Osteoblast (primary cell): Measurements from ENCODE around the gene SLC16A9. TPM values are rescaled to one million over a fixed set of nuclear protein-coding genes. Genes with fewer than 3 reads are reported as not detected.

Source experiments
- DNase-seq: peaks from one replicate; pipeline ENCODE4 v3.0.0; 2011; ENCODE audit warnings: low spot score, mixed read lengths; ENCODE audit not compliant: insufficient read length; ENCODE audit errors: missing footprints
- H2AFZ ChIP-seq: 2 replicates; pipeline ENCODE4 v1.6.0; 2011; ENCODE audit warnings: mild to moderate bottlenecking, low read length
- H3K27ac ChIP-seq: 2 replicates; pipeline ENCODE4 v1.5.1; 2011; ENCODE audit warnings: mild to moderate bottlenecking, low read depth, low read length, moderate library complexity
- H3K27me3 ChIP-seq: 2 replicates; pipeline ENCODE4 v1.6.0; 2012; ENCODE audit warnings: mild to moderate bottlenecking, control low read depth, inconsistent platforms, low read length, moderate library complexity; ENCODE audit not compliant: insufficient read depth
- H3K36me3 ChIP-seq: 2 replicates; pipeline ENCODE4 v1.5.1; 2011; ENCODE audit warnings: mild to moderate bottlenecking, low read length, control low read depth, moderate library complexity; ENCODE audit not compliant: insufficient read depth
- H3K4me1 ChIP-seq: 2 replicates; pipeline ENCODE4 v1.5.1; 2011; ENCODE audit warnings: mild to moderate bottlenecking, low read length, control low read depth, moderate library complexity; ENCODE audit not compliant: insufficient read depth
- H3K4me2 ChIP-seq: 2 replicates; pipeline ENCODE4 v1.6.0; 2011; ENCODE audit warnings: mild to moderate bottlenecking, low read length; ENCODE audit not compliant: insufficient read depth
- H3K4me3 ChIP-seq: fragments of 200-600 bp; sonication (generic); 3 replicates; pipeline ENCODE4 v1.5.1; 2012; ENCODE audit warnings: mild to moderate bottlenecking, low read length, inconsistent platforms; ENCODE audit not compliant: insufficient read depth
- H3K79me2 ChIP-seq: 2 replicates; pipeline ENCODE4 v1.6.0; 2012; ENCODE audit warnings: mild to moderate bottlenecking, low read length, control low read depth, inconsistent platforms; ENCODE audit not compliant: insufficient read depth
- H3K9me3 ChIP-seq: 2 replicates; pipeline ENCODE4 v1.5.1; 2011; ENCODE audit warnings: low read depth, low read length, control low read depth
- H4K20me1 ChIP-seq: 2 replicates; pipeline ENCODE4 v1.6.0; 2012; ENCODE audit warnings: mild to moderate bottlenecking, low read length, control low read depth; ENCODE audit not compliant: insufficient read depth
- total RNA-seq: library from RNA; depleted of rRNA; stranded (reverse); fragments of >200 nt; gene quantifications from 2 replicates; pipeline ENCODE4 v1.2.3, GENCODE V29; 2012
- TF ChIP-seq, protein P1 (sequence below): IDR thresholded peaks from 2 replicates; pipeline ENCODE4 v1.5.1; 2011; ENCODE audit warnings: mild to moderate bottlenecking, low read depth, low read length, moderate library complexity; ENCODE audit errors: extremely low read depth

SLC16A9 gene
- total RNA-seq, 1 donor, result 0.72 TPM

DNA sequence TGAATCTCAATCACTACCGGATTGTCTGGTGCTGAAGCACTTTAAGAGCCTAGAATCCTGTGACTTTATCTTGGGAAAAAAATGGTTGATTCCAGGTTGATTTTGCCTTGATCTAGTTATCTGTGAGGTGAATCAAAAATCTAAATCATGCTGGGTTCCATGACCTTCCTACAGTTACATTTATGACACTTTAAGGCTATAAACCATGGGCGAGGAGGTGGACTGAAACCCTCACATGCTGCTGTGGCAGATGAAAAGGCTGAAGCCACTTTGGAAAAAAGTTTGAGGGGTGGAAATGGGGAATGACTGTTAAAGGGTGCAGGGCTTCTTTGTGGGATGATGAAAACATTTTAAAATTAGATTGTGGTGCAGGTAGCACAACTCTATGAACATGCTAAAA, 17.5 kb downstream of the SLC16A9 start:
- Histone ChIP-seq H2AFZ (no peak overlapping the region), H4K20me1 (no peaks in the 10 kb centered on the region), H3K4me2 (no peak overlapping the region), H3K36me3 (no peaks in the 10 kb centered on the region), H3K27me3 (no peaks in the 10 kb centered on the region), H3K27ac (no peak overlapping the region), H3K9me3 (no peaks in the 10 kb centered on the region), H3K4me1 (no peaks in the 10 kb centered on the region), H3K4me3 (no peak overlapping the region), H3K79me2 (no peaks in the 10 kb centered on the region)
- TF ChIP-seq, protein P1, sequence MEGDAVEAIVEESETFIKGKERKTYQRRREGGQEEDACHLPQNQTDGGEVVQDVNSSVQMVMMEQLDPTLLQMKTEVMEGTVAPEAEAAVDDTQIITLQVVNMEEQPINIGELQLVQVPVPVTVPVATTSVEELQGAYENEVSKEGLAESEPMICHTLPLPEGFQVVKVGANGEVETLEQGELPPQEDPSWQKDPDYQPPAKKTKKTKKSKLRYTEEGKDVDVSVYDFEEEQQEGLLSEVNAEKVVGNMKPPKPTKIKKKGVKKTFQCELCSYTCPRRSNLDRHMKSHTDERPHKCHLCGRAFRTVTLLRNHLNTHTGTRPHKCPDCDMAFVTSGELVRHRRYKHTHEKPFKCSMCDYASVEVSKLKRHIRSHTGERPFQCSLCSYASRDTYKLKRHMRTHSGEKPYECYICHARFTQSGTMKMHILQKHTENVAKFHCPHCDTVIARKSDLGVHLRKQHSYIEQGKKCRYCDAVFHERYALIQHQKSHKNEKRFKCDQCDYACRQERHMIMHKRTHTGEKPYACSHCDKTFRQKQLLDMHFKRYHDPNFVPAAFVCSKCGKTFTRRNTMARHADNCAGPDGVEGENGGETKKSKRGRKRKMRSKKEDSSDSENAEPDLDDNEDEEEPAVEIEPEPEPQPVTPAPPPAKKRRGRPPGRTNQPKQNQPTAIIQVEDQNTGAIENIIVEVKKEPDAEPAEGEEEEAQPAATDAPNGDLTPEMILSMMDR, result no peak
- DNase-seq, result no peak

DNA sequence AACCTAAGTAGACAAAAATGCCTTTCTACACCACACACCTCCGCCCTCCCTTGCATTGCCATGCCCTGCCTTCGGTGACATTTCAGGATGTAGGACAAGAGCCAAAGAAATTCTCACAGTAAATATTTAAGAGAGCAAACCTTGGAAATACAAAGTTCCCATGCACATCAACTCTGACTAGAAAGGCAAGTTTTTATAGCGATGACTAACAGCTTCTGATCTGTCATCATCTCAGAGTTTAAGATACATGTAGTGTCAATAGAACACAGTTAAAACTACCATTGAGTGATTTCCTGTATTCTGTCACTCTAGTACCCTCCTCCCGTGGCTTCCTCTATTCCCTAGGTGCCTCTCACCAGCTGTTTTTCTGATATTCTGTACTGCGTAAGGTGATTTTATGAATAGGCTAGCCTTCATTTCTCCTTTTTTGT, 20.7 kb downstream of the SLC16A9 start:
- H3K9me3 ChIP-seq, result no peaks in the 10 kb centered on the region
- no peaks in the 10 kb centered on the region for H3K36me3 ChIP-seq
- no peaks in the 10 kb centered on the region for H3K27me3 ChIP-seq
- no peak overlapping the region for H3K4me2 ChIP-seq
- H3K79me2 ChIP-seq, result no peaks in the 10 kb centered on the region
- no peak overlapping the region for H3K27ac ChIP-seq
- no peak overlapping the region for H2AFZ ChIP-seq
- H3K4me3 ChIP-seq, result no peak overlapping the region
- H3K4me1 ChIP-seq, result no peaks in the 10 kb centered on the region
- DNase-seq, result peak; percentile 72
- TF ChIP-seq, protein P1, result no peak
- no peaks in the 10 kb centered on the region for H4K20me1 ChIP-seq

- H3K9me3 ChIP-seq, result no peaks in the 10 kb centered on the region
- no peaks in the 10 kb centered on the region for H4K20me1 ChIP-seq
- no peak overlapping the region for H3K4me2 ChIP-seq
- no peaks in the 10 kb centered on the region for H3K79me2 ChIP-seq
- no peaks in the 10 kb centered on the region for H3K27me3 ChIP-seq
- TF ChIP-seq, protein P1, result no peak
- DNase-seq, result no peak
- H3K4me1 ChIP-seq, result no peaks in the 10 kb centered on the region
- no peak overlapping the region for H3K4me3 ChIP-seq
- H2AFZ ChIP-seq, result no peak overlapping the region
- no peaks in the 10 kb centered on the region for H3K36me3 ChIP-seq
- no peak overlapping the region for H3K27ac ChIP-seq
These were observed 22.0 kb downstream of the SLC16A9 start for GRCh38 chr10:59687657-59688056.

DNA sequence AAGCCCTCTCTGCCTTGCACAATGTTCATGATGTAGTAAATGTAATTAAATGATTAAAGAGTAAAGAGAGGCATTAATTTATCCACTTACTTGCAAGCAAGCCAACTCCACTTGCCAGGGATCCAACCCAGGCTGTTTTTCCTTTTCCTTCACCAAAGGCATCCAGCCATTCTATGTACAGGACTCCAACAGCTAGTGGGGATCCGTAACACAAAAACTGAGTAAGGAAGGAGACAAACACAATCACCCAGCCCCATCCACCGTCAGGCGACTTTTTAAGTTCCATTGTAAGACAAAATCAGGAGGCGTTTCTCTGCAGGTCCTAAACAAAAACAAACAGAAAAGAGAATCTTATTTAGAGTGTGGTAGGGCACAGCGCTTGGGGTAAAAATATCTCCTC, 25.6 kb downstream of the SLC16A9 start:
- peaks cover 2% of the 10 kb centered on the region for H3K4me1 ChIP-seq
- H2AFZ ChIP-seq, result no peak overlapping the region
- no peak overlapping the region for H3K27ac ChIP-seq
- no peaks in the 10 kb centered on the region for H3K9me3 ChIP-seq
- H3K4me2 ChIP-seq, result no peak overlapping the region
- no peak for DNase-seq
- TF ChIP-seq, protein P1, result no peak
- H3K79me2 ChIP-seq, result no peaks in the 10 kb centered on the region
- no peaks in the 10 kb centered on the region for H4K20me1 ChIP-seq
- no peak overlapping the region for H3K4me3 ChIP-seq
- no peaks in the 10 kb centered on the region for H3K27me3 ChIP-seq
- no peaks in the 10 kb centered on the region for H3K36me3 ChIP-seq
